HL-60 (cell line): ENCODE measurements around the gene OR1L6.

ENCODE experiments used
- DNase-seq, 2 experiments: peaks; one replicate each; pipeline ENCODE4 v3.0.0-alpha.2; 2010 to 2020; ENCODE audit warnings: low read depth in 1 of 2, low spot score in 1 of 2
- H3K27ac ChIP-seq: fragments of 250-450 bp; sonication (Bioruptor Pico); replicated peaks from 2 replicates; pipeline ENCODE4 v1.5.1; 2020; ENCODE audit warnings: mild to moderate bottlenecking, moderate library complexity
- H3K27me3 ChIP-seq: fragments of 250-450 bp; sonication (Bioruptor Pico); 2 replicates; pipeline ENCODE4 v1.5.1; 2021; ENCODE audit warnings: mild to moderate bottlenecking, moderate library complexity; ENCODE audit not compliant: insufficient read depth, poor library complexity, severe bottlenecking
- H3K4me3 ChIP-seq: replicated peaks from 2 replicates; pipeline ENCODE4 v1.5.1; 2011; ENCODE audit warnings: mild to moderate bottlenecking, control low read depth, low read length; ENCODE audit not compliant: insufficient read depth
- GABPA ChIP-seq: IDR thresholded peaks from 2 replicates; pipeline ENCODE4 v1.6.1; 2012; ENCODE audit warnings: low read depth
- POLR2AphosphoS5 ChIP-seq: IDR thresholded peaks from 2 replicates; pipeline ENCODE4 v1.6.1; 2012; ENCODE audit warnings: low read depth
- SPI1 ChIP-seq: IDR thresholded peaks from 2 replicates; pipeline ENCODE4 v1.6.1; 2012; ENCODE audit warnings: low read depth, mild to moderate bottlenecking, borderline replicate concordance
- TF ChIP-seq, protein P1 (sequence below): IDR thresholded peaks from 2 replicates; pipeline ENCODE4 v1.6.1; 2012; ENCODE audit warnings: low read depth; ENCODE audit not compliant: insufficient replicate concordance
- TF ChIP-seq, protein P2 (sequence below): IDR thresholded peaks from one replicate; pipeline ENCODE4 v1.5.1; 2011; ENCODE audit warnings: low read length, control low read depth, inconsistent platforms; ENCODE audit not compliant: insufficient read depth

Gene OR1L6

DNA sequence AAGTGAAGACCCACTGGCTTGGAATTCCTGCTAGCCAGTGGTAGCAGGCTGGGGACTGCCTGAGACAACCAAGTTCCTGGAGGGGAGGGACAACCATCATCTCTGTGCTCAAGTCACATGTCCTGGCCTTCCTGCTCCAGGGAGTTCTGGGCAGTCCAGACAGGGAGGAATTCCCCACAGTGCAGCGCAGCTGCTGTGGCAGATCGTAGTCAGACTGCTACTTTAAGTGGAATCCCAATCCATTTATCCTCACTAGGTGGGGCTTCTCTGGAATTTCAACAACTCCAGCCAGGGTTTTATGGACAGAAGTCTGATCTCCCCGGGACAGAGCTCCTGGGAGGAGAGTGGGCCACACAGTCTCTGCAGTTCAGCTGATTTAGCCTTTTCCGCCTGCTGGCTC, 25.7 kb downstream of the OR1L6 start:
- DNase-seq: no peak
- TF ChIP-seq SPI1 (no peak), GABPA (no peak), POLR2AphosphoS5 (no peak)
- TF ChIP-seq, protein P1, sequence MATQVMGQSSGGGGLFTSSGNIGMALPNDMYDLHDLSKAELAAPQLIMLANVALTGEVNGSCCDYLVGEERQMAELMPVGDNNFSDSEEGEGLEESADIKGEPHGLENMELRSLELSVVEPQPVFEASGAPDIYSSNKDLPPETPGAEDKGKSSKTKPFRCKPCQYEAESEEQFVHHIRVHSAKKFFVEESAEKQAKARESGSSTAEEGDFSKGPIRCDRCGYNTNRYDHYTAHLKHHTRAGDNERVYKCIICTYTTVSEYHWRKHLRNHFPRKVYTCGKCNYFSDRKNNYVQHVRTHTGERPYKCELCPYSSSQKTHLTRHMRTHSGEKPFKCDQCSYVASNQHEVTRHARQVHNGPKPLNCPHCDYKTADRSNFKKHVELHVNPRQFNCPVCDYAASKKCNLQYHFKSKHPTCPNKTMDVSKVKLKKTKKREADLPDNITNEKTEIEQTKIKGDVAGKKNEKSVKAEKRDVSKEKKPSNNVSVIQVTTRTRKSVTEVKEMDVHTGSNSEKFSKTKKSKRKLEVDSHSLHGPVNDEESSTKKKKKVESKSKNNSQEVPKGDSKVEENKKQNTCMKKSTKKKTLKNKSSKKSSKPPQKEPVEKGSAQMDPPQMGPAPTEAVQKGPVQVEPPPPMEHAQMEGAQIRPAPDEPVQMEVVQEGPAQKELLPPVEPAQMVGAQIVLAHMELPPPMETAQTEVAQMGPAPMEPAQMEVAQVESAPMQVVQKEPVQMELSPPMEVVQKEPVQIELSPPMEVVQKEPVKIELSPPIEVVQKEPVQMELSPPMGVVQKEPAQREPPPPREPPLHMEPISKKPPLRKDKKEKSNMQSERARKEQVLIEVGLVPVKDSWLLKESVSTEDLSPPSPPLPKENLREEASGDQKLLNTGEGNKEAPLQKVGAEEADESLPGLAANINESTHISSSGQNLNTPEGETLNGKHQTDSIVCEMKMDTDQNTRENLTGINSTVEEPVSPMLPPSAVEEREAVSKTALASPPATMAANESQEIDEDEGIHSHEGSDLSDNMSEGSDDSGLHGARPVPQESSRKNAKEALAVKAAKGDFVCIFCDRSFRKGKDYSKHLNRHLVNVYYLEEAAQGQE: no peak
- TF ChIP-seq, protein P2, sequence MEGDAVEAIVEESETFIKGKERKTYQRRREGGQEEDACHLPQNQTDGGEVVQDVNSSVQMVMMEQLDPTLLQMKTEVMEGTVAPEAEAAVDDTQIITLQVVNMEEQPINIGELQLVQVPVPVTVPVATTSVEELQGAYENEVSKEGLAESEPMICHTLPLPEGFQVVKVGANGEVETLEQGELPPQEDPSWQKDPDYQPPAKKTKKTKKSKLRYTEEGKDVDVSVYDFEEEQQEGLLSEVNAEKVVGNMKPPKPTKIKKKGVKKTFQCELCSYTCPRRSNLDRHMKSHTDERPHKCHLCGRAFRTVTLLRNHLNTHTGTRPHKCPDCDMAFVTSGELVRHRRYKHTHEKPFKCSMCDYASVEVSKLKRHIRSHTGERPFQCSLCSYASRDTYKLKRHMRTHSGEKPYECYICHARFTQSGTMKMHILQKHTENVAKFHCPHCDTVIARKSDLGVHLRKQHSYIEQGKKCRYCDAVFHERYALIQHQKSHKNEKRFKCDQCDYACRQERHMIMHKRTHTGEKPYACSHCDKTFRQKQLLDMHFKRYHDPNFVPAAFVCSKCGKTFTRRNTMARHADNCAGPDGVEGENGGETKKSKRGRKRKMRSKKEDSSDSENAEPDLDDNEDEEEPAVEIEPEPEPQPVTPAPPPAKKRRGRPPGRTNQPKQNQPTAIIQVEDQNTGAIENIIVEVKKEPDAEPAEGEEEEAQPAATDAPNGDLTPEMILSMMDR: no peak

DNA sequence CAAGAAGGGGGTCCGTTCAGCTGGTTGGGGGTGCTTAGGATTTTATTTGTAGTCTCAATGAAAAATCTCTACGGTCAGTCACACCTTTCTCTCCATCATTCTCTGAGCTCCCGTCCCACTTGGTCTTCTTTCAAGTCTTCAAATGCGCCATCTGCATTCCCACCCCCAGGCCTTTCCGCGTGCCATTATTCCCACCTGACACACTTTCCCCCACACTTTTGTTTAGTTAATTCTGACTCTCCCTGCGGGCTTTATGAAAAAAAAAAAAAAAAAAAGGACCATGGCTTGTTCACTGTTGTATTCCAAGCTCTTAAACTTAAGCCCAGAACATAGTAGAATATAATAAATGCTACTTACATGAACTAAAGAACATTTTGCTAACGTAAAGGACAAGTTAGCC, 34.9 kb downstream of the OR1L6 start:
- TF ChIP-seq POLR2AphosphoS5: no peak
- TF ChIP-seq, protein P1: no peak
- TF ChIP-seq, protein P2: no peak
- no peak for TF ChIP-seq SPI1
- TF ChIP-seq GABPA: no peak
- Histone ChIP-seq H3K27ac (no peak overlapping the region), H3K4me3 (no peak overlapping the region), H3K27me3 (no peaks in the 10 kb centered on the region)
- no peak for DNase-seq

More for the DNA sequence above, 25.7 kb downstream of the OR1L6 start:
- Histone ChIP-seq H3K27ac (no peak overlapping the region), H3K4me3 (no peak overlapping the region), H3K27me3 (no peaks in the 10 kb centered on the region)

DNA sequence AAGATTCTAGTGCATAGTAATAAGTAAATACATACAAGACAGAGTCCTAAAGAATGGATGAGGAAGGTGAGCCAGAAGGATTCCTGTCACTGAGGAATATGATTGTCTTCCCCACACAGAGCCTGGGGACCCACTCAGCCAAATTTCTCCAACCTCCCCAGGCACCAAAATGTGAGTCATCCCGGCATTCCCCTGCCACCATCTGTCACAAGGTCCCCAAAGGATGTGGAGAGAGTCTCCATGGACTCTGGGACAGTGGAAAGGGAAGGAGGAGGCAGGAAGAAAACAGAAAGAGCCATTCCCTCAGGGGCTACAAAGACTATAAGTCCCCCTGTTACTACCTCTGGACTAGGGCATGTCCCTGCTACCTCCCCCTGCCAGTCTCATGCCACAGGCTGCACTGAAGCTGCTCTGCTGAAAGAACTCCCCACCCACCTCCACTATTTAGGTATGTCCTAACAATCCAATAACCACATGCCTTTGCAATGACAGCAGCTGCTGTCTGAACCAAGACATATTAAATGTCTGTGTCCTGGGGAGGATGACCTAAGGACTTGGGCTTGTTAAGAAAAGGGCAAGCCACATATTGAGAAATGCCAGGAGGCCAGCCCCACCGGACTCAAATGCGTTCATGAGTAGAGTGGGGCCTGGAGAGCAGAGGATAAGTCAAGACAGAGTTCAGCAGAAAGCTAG, 36.0 kb downstream of the OR1L6 start:
- DNase-seq: no peak
- no peak overlapping the region for H3K4me3 ChIP-seq
- H3K27me3 ChIP-seq: no peaks in the 10 kb centered on the region
- TF ChIP-seq, protein P2: no peak
- TF ChIP-seq POLR2AphosphoS5 (no peak), GABPA (no peak), SPI1 (no peak)
- TF ChIP-seq, protein P1: no peak
- H3K27ac ChIP-seq: no peak overlapping the region
